Renal cortex interstitium (tissue), 11 donors: Measurements from ENCODE around the gene PKP3. TPM values are rescaled to one million over a fixed set of nuclear protein-coding genes. Genes with fewer than 3 reads are reported as not detected.
"Not testable (repeated sequence)": the region's sequence is repeated elsewhere in the genome, so short reads cannot be mapped to it uniquely, and the experiment has no call there.

ENCODE experiments used
- DNase-seq, 11 donors: peaks; one replicate each; pipeline ENCODE4 v3.0.0-alpha.2; 2013; ENCODE audit warnings: low read depth in 9 of 11, low spot score in 4 of 11; ENCODE audit errors: extremely low read depth in 1 of 11
- polyA plus RNA-seq, 3 donors: library from polyadenylated mRNA; unstranded; fragments of 120-200 nt; gene quantifications; one replicate each; pipeline ENCODE4 v1.2.1, GENCODE V29; 2013; ENCODE audit not compliant: insufficient read length in 3 of 3

Gene PKP3
- polyA plus RNA-seq, 3 donors: 3.4 to 5.1 (median 4.6) TPM

GRCh38 chr11:389369-389768 lies 4.6 kb upstream of the PKP3 start:
- DNase-seq: not testable (repeated sequence)

GRCh38 chr11:390175-390574 lies 3.8 kb upstream of the PKP3 start:
- no peak for DNase-seq

GRCh38 chr11:391117-392017 lies 2.6 kb upstream of the PKP3 start:
- DNase-seq: no peak

GRCh38 chr11:392102-392777 lies 1.8 kb upstream of the PKP3 start:
- DNase-seq: no peak

GRCh38 chr11:393219-394033 lies 583 bp upstream of the PKP3 start:
- no peak for DNase-seq

GRCh38 chr11:394858-395655 lies 1.0 kb downstream of the PKP3 start:
- no peak for DNase-seq

- DNase-seq: no peak
Measured at GRCh38 chr11:395866-396265, 1.9 kb downstream of the PKP3 start.

GRCh38 chr11:396511-396947 lies 2.5 kb downstream of the PKP3 start:
- DNase-seq: no peak

- peak in 7 of 11 donors; percentile 35 to 73 (median 67) for DNase-seq
Measured at GRCh38 chr11:396948-397548, 3.0 kb downstream of the PKP3 start.

GRCh38 chr11:398826-399225 lies 4.8 kb downstream of the PKP3 start:
- DNase-seq: no peak

GRCh38 chr11:399731-400211 lies 5.8 kb downstream of the PKP3 start:
- DNase-seq: no peak

- no peak for DNase-seq
Measured at GRCh38 chr11:400241-400689, 6.3 kb downstream of the PKP3 start.

GRCh38 chr11:401196-401595 lies 7.2 kb downstream of the PKP3 start:
- DNase-seq: not testable (repeated sequence)

- DNase-seq: no peak
Measured at GRCh38 chr11:403021-403760, 9.2 kb downstream of the PKP3 start.

GRCh38 chr11:403761-404431 lies 9.9 kb downstream of the PKP3 start:
- DNase-seq: no peak

GRCh38 chr11:404551-405264 lies 10.7 kb downstream of the PKP3 start:
- no peak for DNase-seq
